Measurements from ENCODE around the gene IL20RA. TPM values are rescaled to one million over a fixed set of nuclear protein-coding genes. Genes with fewer than 3 reads are reported as not detected.

The IL20RA gene
- polyA plus RNA-seq, 3 donors, result not detected

DNA sequence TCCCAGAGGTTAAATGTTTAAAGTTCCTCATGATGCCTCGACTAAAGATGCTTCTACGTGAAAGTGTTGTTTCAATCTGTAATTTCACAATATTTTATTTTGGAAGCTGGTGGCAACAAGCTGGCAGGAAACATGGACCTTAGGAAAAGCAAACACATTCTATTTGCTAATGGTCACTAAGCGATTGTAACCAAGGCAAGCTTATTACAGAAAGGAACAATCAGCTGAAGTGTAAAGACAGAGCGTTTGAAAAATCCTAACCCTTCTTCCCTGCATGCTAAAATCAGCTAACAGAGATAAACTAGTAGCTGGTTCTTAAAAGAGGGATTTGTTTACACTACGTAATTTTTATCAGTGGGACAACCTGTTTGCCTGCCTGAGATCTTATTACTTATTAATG lies 50.0 kb downstream of the IL20RA start:
- TF ChIP-seq, protein P1, sequence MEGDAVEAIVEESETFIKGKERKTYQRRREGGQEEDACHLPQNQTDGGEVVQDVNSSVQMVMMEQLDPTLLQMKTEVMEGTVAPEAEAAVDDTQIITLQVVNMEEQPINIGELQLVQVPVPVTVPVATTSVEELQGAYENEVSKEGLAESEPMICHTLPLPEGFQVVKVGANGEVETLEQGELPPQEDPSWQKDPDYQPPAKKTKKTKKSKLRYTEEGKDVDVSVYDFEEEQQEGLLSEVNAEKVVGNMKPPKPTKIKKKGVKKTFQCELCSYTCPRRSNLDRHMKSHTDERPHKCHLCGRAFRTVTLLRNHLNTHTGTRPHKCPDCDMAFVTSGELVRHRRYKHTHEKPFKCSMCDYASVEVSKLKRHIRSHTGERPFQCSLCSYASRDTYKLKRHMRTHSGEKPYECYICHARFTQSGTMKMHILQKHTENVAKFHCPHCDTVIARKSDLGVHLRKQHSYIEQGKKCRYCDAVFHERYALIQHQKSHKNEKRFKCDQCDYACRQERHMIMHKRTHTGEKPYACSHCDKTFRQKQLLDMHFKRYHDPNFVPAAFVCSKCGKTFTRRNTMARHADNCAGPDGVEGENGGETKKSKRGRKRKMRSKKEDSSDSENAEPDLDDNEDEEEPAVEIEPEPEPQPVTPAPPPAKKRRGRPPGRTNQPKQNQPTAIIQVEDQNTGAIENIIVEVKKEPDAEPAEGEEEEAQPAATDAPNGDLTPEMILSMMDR (IDR thresholded peaks at IDR 0.05), result no peak
- WGBS (ENCODE audit: insufficient coverage), result no CpG with 5 or more reads among the region's 5 CpGs

DNA sequence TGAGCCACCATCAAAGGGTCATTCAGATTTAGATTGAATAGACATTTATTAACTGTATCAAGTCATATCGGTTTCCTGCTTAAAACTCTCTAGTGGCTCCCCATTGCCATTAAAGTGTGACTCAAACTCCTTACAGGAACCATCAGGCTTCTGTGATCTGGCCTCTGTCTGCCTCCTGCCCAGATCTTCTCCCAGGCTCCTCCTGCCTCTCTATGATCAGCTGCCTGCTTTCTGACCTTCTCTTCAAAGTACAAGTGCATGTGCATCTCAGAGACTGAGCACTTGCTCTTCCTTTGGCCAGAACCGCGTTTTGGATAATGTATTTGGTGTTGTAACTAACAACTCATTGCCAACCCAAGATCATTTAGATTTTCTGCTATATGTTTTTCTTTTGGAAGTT lies 52.7 kb downstream of the IL20RA start:
- Mint-ChIP-seq H3K4me1 (peaks cover 12% of the 10 kb centered on the region), H3K36me3 (no peaks in the 10 kb centered on the region), H3K9me3 (peaks cover 0 to 2% (median 0%) of the 10 kb centered on the region in 7 donors), H3K27ac (no peak overlapping the region), H3K4me3 (peak overlapping the region in 1 of 2 donors; percentile 9), H3K27me3 (ENCODE audit: low read depth in 3 of 3) (peaks cover 54 to 70% (median 56%) of the 10 kb centered on the region in 3 donors)
- Histone ChIP-seq H3K27me3 (ENCODE audit: control insufficient read depth in 2 of 2, insufficient read depth in 2 of 2, low read length in 2 of 2) (peaks cover 59 to 80% of the 10 kb centered on the region in 2 donors), H4K20me1 (ENCODE audit: insufficient read depth, low read length) (no peaks in the 10 kb centered on the region), H3K4me2 (replicated peaks; ENCODE audit: extremely low read depth, low read length, poor library complexity, severe bottlenecking) (no peak overlapping the region), H3K4me3 (replicated peaks in 1 of 3; ENCODE audit: low read depth in 2 of 3, low read length in 3 of 3) (no peak overlapping the region), H3K27ac (ENCODE audit: low read depth in 1 of 2, low read length in 2 of 2) (no peak overlapping the region), H3K36me3 (replicated peaks in 1 of 2; ENCODE audit: control insufficient read depth in 1 of 2, insufficient read depth in 2 of 2, low read length in 2 of 2) (no peaks in the 10 kb centered on the region), H2AFZ (ENCODE audit: insufficient read depth, low read depth, low read length, poor library complexity, severe bottlenecking) (no peak overlapping the region), H3K79me2 (ENCODE audit: insufficient read depth, low read length) (no peaks in the 10 kb centered on the region), H3K9me3 (replicated peaks in 1 of 2; ENCODE audit: control insufficient read depth in 1 of 2, insufficient read depth in 1 of 2, low read length in 2 of 2) (peaks cover 0 to 8% of the 10 kb centered on the region in 2 donors), H3K4me1 (ENCODE audit: control insufficient read depth in 1 of 2, insufficient read depth in 2 of 2, low read length in 2 of 2) (no peaks in the 10 kb centered on the region), H3K9ac (ENCODE audit: insufficient read depth, low read length, poor library complexity, severe bottlenecking) (no peak overlapping the region)
- no peak for DNase-seq
- TF ChIP-seq, protein P1 (IDR thresholded peaks at IDR 0.05), result no peak
- 0% methylated on average over 1 of the region's 3 CpGs for WGBS (ENCODE audit: insufficient coverage)
- intact Hi-C loops (cut with micrococcal nuclease), result no loop called here

More for the DNA sequence above, 50.0 kb downstream of the IL20RA start:
- intact Hi-C loops (cut with micrococcal nuclease), result no loop called here
- H3K9me3 Mint-ChIP-seq, result peaks cover 0 to 2% (median 0%) of the 10 kb centered on the region in 7 donors
- Histone ChIP-seq H3K4me3 (replicated peaks in 1 of 3; ENCODE audit: low read depth in 2 of 3, low read length in 3 of 3) (no peak overlapping the region), H3K9ac (ENCODE audit: insufficient read depth, low read length, poor library complexity, severe bottlenecking) (no peak overlapping the region), H3K4me2 (replicated peaks; ENCODE audit: extremely low read depth, low read length, poor library complexity, severe bottlenecking) (no peak overlapping the region), H2AFZ (ENCODE audit: insufficient read depth, low read depth, low read length, poor library complexity, severe bottlenecking) (no peak overlapping the region), H3K79me2 (ENCODE audit: insufficient read depth, low read length) (no peaks in the 10 kb centered on the region), H3K27ac (ENCODE audit: low read depth in 1 of 2, low read length in 2 of 2) (no peak overlapping the region), H3K36me3 (replicated peaks in 1 of 2; ENCODE audit: control insufficient read depth in 1 of 2, insufficient read depth in 2 of 2, low read length in 2 of 2) (no peaks in the 10 kb centered on the region), H3K9me3 (replicated peaks in 1 of 2; ENCODE audit: control insufficient read depth in 1 of 2, insufficient read depth in 1 of 2, low read length in 2 of 2) (peaks cover 0 to 3% of the 10 kb centered on the region in 2 donors), H3K27me3 (ENCODE audit: control insufficient read depth in 2 of 2, insufficient read depth in 2 of 2, low read length in 2 of 2) (peaks cover 32 to 57% of the 10 kb centered on the region in 2 donors), H3K4me1 (ENCODE audit: control insufficient read depth in 1 of 2, insufficient read depth in 2 of 2, low read length in 2 of 2) (no peaks in the 10 kb centered on the region), H4K20me1 (ENCODE audit: insufficient read depth, low read length) (no peaks in the 10 kb centered on the region)
- H3K4me1 Mint-ChIP-seq, result peaks cover 8% of the 10 kb centered on the region
- no peak overlapping the region for H3K4me3 Mint-ChIP-seq
- H3K36me3 Mint-ChIP-seq, result no peaks in the 10 kb centered on the region
- DNase-seq, result no peak
- H3K27ac Mint-ChIP-seq, result no peak overlapping the region
- peaks cover 34 to 58% (median 42%) of the 10 kb centered on the region in 3 donors for H3K27me3 Mint-ChIP-seq (ENCODE audit: low read depth in 3 of 3)

Measured in CD14-positive monocyte (primary cell).